ENCODE measurements around the gene COL5A1.

Gene COL5A1

GRCh38 chr9:134626571-134627416 lies 14.8 kb upstream of the COL5A1 start:
- DNase-seq (ENCODE audit: low read depth): no peak

- no peak for DNase-seq (ENCODE audit: low read depth)
Measured at GRCh38 chr9:134627417-134628353, 13.9 kb upstream of the COL5A1 start.

- DNase-seq (ENCODE audit: low read depth): no peak
Measured at GRCh38 chr9:134628354-134628736, 13.3 kb upstream of the COL5A1 start.

GRCh38 chr9:134629061-134629585 lies 12.5 kb upstream of the COL5A1 start:
- DNase-seq (ENCODE audit: low read depth): no peak

GRCh38 chr9:134629586-134630392 lies 11.8 kb upstream of the COL5A1 start:
- no peak for DNase-seq (ENCODE audit: low read depth)

- DNase-seq (ENCODE audit: low read depth): no peak
Measured at GRCh38 chr9:134630393-134630790, 11.2 kb upstream of the COL5A1 start.

- DNase-seq (ENCODE audit: low read depth): no peak
Measured at GRCh38 chr9:134630861-134631260, 10.7 kb upstream of the COL5A1 start.

- no peak for DNase-seq (ENCODE audit: low read depth)
Measured at GRCh38 chr9:134631881-134632280, 9.7 kb upstream of the COL5A1 start.

- no peak for DNase-seq (ENCODE audit: low read depth)
Measured at GRCh38 chr9:134632329-134632728, 9.3 kb upstream of the COL5A1 start.

GRCh38 chr9:134633362-134634142 lies 8.1 kb upstream of the COL5A1 start:
- no peak for DNase-seq (ENCODE audit: low read depth)

GRCh38 chr9:134634176-134634575 lies 7.4 kb upstream of the COL5A1 start:
- DNase-seq (ENCODE audit: low read depth): no peak

- DNase-seq (ENCODE audit: low read depth): no peak
Measured at GRCh38 chr9:134634667-134635230, 6.9 kb upstream of the COL5A1 start.

GRCh38 chr9:134635351-134636148 lies 6.1 kb upstream of the COL5A1 start:
- DNase-seq (ENCODE audit: low read depth): no peak

GRCh38 chr9:134636149-134636507 lies 5.5 kb upstream of the COL5A1 start:
- DNase-seq (ENCODE audit: low read depth): no peak

GRCh38 chr9:134637241-134637640 lies 4.4 kb upstream of the COL5A1 start:
- DNase-seq (ENCODE audit: low read depth): no peak

GRCh38 chr9:134637696-134638501 lies 3.7 kb upstream of the COL5A1 start:
- DNase-seq (ENCODE audit: low read depth): no peak

GRCh38 chr9:134638502-134639090 lies 3.0 kb upstream of the COL5A1 start:
- DNase-seq (ENCODE audit: low read depth): no peak

- no peak for DNase-seq (ENCODE audit: low read depth)
Measured at GRCh38 chr9:134639994-134640393, 1.6 kb upstream of the COL5A1 start.
